Nephron progenitor cell (in vitro differentiated cells): Measurements from ENCODE around the gene AFAP1.

Experiments
- DNase-seq: peaks from one replicate; pipeline ENCODE4 v3.0.0; 2021
- H3K27ac Mint-ChIP-seq: 2 replicates; pipeline ENCODE4 v1.8.0; 2021; ENCODE audit warnings: mild to moderate bottlenecking, moderate library complexity, mixed read lengths
- H3K27me3 Mint-ChIP-seq: 2 replicates; pipeline ENCODE4 v1.8.0; 2021; ENCODE audit warnings: mild to moderate bottlenecking, low read depth, mixed read lengths; ENCODE audit not compliant: poor library complexity
- H3K36me3 Mint-ChIP-seq: 2 replicates; pipeline ENCODE4 v1.8.0; 2021; ENCODE audit warnings: low read depth, mixed read lengths
- H3K4me1 Mint-ChIP-seq: 2 replicates; pipeline ENCODE4 v1.8.0; 2021; ENCODE audit warnings: mixed read lengths
- H3K4me3 Mint-ChIP-seq: 2 replicates; pipeline ENCODE4 v1.8.0; 2021; ENCODE audit warnings: mild to moderate bottlenecking, moderate library complexity, mixed read lengths
- H3K9me3 Mint-ChIP-seq: 2 replicates; pipeline ENCODE4 v1.8.0; 2021; ENCODE audit warnings: mild to moderate bottlenecking, moderate library complexity, mixed read lengths
- TF ChIP-seq, protein P1 (sequence below): fragments of 200-600 bp; sonication (generic); IDR thresholded peaks from 2 replicates; pipeline ENCODE4 v1.5.0; 2021; ENCODE audit warnings: antibody characterized with exemption

AFAP1 gene

DNA sequence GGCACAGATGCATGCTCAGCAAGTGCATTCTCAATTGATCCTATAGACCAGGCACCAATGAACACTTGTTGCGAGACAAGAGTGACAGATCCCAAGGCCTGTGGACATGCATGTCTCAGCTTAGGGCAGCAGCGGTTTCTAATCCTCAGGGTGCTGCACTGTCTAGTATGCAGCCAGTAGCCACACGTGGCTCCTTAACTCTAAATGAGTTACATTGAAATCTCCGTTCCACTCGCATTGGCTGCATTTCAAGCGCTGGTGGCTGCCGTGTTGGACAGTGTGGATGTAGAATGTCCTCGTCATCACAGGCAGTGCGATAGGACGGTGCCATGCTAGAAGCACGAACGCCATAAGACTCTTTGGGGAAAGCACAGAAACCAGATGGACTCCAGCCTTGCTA is 24.0 kb upstream of the AFAP1 start:
- Mint-ChIP-seq H3K4me3 (no peak overlapping the region), H3K27me3 (peaks cover 6% of the 10 kb centered on the region), H3K27ac (no peak overlapping the region), H3K36me3 (no peaks in the 10 kb centered on the region), H3K9me3 (no peaks in the 10 kb centered on the region), H3K4me1 (peaks cover 61% of the 10 kb centered on the region)
- TF ChIP-seq, protein P1, sequence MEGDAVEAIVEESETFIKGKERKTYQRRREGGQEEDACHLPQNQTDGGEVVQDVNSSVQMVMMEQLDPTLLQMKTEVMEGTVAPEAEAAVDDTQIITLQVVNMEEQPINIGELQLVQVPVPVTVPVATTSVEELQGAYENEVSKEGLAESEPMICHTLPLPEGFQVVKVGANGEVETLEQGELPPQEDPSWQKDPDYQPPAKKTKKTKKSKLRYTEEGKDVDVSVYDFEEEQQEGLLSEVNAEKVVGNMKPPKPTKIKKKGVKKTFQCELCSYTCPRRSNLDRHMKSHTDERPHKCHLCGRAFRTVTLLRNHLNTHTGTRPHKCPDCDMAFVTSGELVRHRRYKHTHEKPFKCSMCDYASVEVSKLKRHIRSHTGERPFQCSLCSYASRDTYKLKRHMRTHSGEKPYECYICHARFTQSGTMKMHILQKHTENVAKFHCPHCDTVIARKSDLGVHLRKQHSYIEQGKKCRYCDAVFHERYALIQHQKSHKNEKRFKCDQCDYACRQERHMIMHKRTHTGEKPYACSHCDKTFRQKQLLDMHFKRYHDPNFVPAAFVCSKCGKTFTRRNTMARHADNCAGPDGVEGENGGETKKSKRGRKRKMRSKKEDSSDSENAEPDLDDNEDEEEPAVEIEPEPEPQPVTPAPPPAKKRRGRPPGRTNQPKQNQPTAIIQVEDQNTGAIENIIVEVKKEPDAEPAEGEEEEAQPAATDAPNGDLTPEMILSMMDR, result no peak
- no peak for DNase-seq

GRCh38 chr4:7962609-7963508 is 23.2 kb upstream of the AFAP1 start:
- TF ChIP-seq, protein P1, result no peak
- Mint-ChIP-seq H3K4me1 (peaks cover 59% of the 10 kb centered on the region), H3K27me3 (peaks cover 6% of the 10 kb centered on the region), H3K9me3 (no peaks in the 10 kb centered on the region), H3K36me3 (no peaks in the 10 kb centered on the region), H3K4me3 (no peak overlapping the region), H3K27ac (no peak overlapping the region)
- no peak for DNase-seq

GRCh38 chr4:7960790-7961655 is 21.4 kb upstream of the AFAP1 start:
- Mint-ChIP-seq H3K4me1 (peaks cover 60% of the 10 kb centered on the region), H3K27ac (peak overlapping the region; percentile 85), H3K9me3 (no peaks in the 10 kb centered on the region), H3K4me3 (no peak overlapping the region), H3K27me3 (peaks cover 4% of the 10 kb centered on the region), H3K36me3 (no peaks in the 10 kb centered on the region)
- TF ChIP-seq, protein P1, result no peak
- DNase-seq, result no peak

DNA sequence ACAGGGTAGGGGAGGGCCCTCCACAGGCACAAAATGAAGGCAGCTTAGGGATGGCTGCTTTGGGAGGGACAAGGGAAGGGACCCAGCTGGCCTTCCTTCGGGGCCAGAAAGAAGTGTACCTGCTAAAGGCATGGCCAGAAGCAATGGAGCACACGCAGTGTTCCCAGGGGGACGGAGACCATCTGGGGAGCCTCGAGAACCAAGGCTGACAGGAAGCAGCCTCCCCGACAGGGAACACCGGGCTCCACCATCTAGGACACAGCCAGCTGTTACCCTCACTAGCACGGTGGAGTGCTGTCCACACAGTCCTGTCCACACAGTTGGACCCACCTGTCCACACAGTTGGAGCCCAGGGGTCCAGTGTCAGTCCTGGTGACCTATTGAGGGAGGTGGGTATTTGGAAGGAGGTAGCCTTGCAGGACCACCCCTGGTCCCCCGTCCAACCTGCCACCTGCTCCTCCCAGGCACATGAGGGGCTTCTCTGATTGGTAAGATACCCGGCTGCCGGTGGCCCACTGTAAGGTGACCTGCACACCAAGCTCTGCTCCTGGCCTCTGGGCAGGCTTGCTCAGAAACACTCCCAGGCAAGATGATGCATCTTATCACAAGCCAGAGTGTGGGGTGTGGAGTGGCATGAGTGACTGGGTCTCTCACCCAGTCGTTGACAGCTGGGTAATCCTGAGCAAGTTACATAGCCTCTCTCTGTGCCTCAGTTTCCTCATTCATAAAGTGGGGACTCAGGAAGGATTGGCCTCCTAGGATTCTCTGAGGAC is 20.5 kb upstream of the AFAP1 start:
- H3K4me3 Mint-ChIP-seq, result no peak overlapping the region
- peaks cover 52% of the 10 kb centered on the region for H3K4me1 Mint-ChIP-seq
- peaks cover 4% of the 10 kb centered on the region for H3K27me3 Mint-ChIP-seq
- H3K9me3 Mint-ChIP-seq, result no peaks in the 10 kb centered on the region
- TF ChIP-seq, protein P1, result no peak
- H3K36me3 Mint-ChIP-seq, result no peaks in the 10 kb centered on the region
- no peak overlapping the region for H3K27ac Mint-ChIP-seq
- no peak for DNase-seq

- no peak for DNase-seq
- peaks cover 51% of the 10 kb centered on the region for H3K4me1 Mint-ChIP-seq
- TF ChIP-seq, protein P1, result no peak
- H3K9me3 Mint-ChIP-seq, result no peaks in the 10 kb centered on the region
- peaks cover 4% of the 10 kb centered on the region for H3K27me3 Mint-ChIP-seq
- no peak overlapping the region for H3K27ac Mint-ChIP-seq
- H3K4me3 Mint-ChIP-seq, result no peak overlapping the region
- no peaks in the 10 kb centered on the region for H3K36me3 Mint-ChIP-seq
These were observed 19.4 kb upstream of the AFAP1 start for GRCh38 chr4:7959078-7959477.
